ENCODE data around the gene ARID5B. TPM values are rescaled to one million over a fixed set of nuclear protein-coding genes. Genes with fewer than 3 reads are reported as not detected.
"Not testable (repeated sequence)": the region's sequence is repeated elsewhere in the genome, so short reads cannot be mapped to it uniquely, and the experiment has no call there.

ARID5B gene
- total RNA-seq, 1 experiment from 2014 or later: 1.3 TPM

- Histone ChIP-seq H3K36me3 (ENCODE audit: insufficient read depth, low read length) (no peaks in the 10 kb centered on the region), H3K27ac (ENCODE audit: low read length) (no peak overlapping the region), H3K9ac (ENCODE audit: low read length) (no peak overlapping the region), H3K9me2 (replicated peaks; ENCODE audit: insufficient read depth, low read length) (no peaks in the 10 kb centered on the region), H3K4me1 (ENCODE audit: low read length) (peaks cover 13% of the 10 kb centered on the region), H3K4me3 (ENCODE audit: low read length) (no peak overlapping the region), H2AFZ (ENCODE audit: low read length) (no peak overlapping the region), H3K9me3 (ENCODE audit: low read length) (no peaks in the 10 kb centered on the region), H3K4me2 (ENCODE audit: low read depth, low read length, poor library complexity, severe bottlenecking) (no peak overlapping the region), H4K20me1 (ENCODE audit: insufficient read depth, low read depth, low read length) (no peaks in the 10 kb centered on the region), H3K27me3 (ENCODE audit: low read length) (no peaks in the 10 kb centered on the region), H3K79me2 (ENCODE audit: low read length) (no peaks in the 10 kb centered on the region)
- DNase-seq: no peak
Measured at GRCh38 chr10:62025134-62025794, 123.8 kb downstream of the ARID5B start.

DNA sequence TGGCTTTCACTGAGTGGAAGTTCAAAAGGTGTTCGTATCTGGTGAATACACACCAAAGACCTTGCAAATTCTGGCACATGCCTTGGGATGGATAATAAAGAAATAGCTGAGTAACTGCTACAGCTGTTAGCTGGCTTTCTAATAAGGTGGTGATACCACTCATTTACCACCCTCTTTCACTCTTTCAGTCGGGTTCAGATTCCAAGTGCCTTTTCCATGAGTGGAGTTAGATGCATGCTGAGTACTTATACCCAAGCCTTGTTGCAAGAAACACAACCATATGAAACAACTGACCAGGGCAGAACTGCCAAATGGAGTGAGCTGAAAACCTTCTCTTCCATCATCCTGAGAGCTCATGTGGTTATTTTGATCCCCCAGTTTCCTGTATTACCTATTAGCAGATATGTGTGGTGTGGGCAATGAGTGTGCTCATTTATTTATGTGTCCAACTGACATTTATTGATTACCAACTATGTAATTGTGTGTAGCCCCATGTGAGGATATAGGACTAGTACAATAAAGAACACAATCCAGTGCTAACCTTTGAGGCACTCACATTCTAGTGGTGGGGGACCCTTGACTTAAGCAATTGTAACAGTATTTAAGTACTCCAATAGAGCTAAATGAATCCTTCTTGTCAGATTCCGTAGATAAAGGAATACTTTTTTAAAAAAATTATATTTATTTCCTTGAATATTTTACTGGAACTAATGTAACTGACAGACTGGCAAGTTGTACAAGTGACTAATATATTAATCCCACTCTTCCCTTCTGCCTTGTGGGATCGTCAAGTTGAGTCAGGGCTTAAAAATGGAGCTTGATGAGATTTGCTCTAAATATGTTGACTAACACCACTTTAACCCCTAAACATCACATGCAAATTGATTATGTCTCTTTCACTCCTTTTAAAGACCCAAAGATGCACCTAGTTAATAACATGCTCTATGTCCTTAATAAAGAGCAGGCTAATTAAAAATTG is 124.7 kb downstream of the ARID5B start:
- Histone ChIP-seq H3K9ac (ENCODE audit: low read length) (no peak overlapping the region), H3K4me3 (ENCODE audit: low read length) (no peak overlapping the region), H3K27me3 (ENCODE audit: low read length) (no peaks in the 10 kb centered on the region), H3K4me1 (ENCODE audit: low read length) (peaks cover 8% of the 10 kb centered on the region; the same call in 1 of the 2 replicates), H3K9me2 (replicated peaks; ENCODE audit: insufficient read depth, low read length) (no peaks in the 10 kb centered on the region), H4K20me1 (ENCODE audit: insufficient read depth, low read depth, low read length) (no peaks in the 10 kb centered on the region), H3K79me2 (ENCODE audit: low read length) (no peaks in the 10 kb centered on the region), H3K27ac (ENCODE audit: low read length) (no peak overlapping the region), H2AFZ (ENCODE audit: low read length) (no peak overlapping the region), H3K9me3 (ENCODE audit: low read length) (no peaks in the 10 kb centered on the region), H3K36me3 (ENCODE audit: insufficient read depth, low read length) (no peaks in the 10 kb centered on the region), H3K4me2 (ENCODE audit: low read depth, low read length, poor library complexity, severe bottlenecking) (no peak overlapping the region)
- no peak for DNase-seq

DNA sequence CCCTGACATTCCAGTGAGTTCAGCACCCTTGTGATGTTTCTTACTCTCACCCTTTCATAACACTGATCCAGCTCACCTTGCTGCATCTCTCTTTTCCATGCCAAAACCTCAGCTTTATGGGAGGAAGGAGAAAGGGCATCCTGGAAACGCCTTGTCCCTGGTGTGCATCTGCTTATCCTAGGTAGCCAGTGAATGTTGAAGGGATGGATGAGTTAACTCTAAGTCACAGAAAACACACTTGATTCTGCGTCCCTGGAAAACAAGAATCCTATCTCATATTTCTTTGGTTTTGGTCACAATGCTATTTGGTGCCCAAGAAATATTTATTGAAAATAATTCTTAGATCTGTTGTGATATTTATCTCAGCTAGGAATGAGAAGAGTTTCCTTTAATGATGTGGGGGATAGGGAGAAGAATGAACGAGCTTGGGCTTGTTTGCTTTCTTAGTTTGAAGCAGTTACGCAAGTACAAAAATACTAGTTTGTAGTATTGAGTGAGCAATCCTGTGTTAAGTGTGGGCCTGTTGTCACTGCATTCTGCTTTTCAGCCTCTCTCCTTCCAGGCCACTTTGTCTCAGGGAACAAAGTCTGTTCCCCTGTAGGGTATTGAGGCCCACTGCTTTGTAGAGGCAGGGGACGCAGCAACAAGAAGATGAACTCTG is 126.5 kb downstream of the ARID5B start:
- no peak overlapping the region for H3K9ac ChIP-seq (ENCODE audit: low read length)
- no peaks in the 10 kb centered on the region for H3K9me2 ChIP-seq (replicated peaks; ENCODE audit: insufficient read depth, low read length)
- no peaks in the 10 kb centered on the region for H3K79me2 ChIP-seq (ENCODE audit: low read length)
- no peaks in the 10 kb centered on the region for H3K27me3 ChIP-seq (ENCODE audit: low read length)
- H3K27ac ChIP-seq (ENCODE audit: low read length): no peak overlapping the region
- no peak overlapping the region for H3K4me2 ChIP-seq (ENCODE audit: low read depth, low read length, poor library complexity, severe bottlenecking)
- H3K4me1 ChIP-seq (ENCODE audit: low read length): peaks cover 4% of the 10 kb centered on the region; the same call in 1 of the 2 replicates
- H3K36me3 ChIP-seq (ENCODE audit: insufficient read depth, low read length): no peaks in the 10 kb centered on the region
- H3K4me3 ChIP-seq (ENCODE audit: low read length): no peak overlapping the region
- H3K9me3 ChIP-seq (ENCODE audit: low read length): no peaks in the 10 kb centered on the region
- no peak overlapping the region for H2AFZ ChIP-seq (ENCODE audit: low read length)
- H4K20me1 ChIP-seq (ENCODE audit: insufficient read depth, low read depth, low read length): no peaks in the 10 kb centered on the region
- no peak for DNase-seq

GRCh38 chr10:62028502-62028842 is 127.0 kb downstream of the ARID5B start:
- not testable (repeated sequence) for H3K9me2 ChIP-seq (replicated peaks; ENCODE audit: insufficient read depth, low read length); H4K20me1 ChIP-seq (ENCODE audit: insufficient read depth, low read depth, low read length); H3K36me3 ChIP-seq (ENCODE audit: insufficient read depth, low read length); H3K9me3 ChIP-seq (ENCODE audit: low read length); H3K79me2 ChIP-seq (ENCODE audit: low read length); H3K4me2 ChIP-seq (ENCODE audit: low read depth, low read length, poor library complexity, severe bottlenecking); H2AFZ ChIP-seq (ENCODE audit: low read length); DNase-seq; H3K27me3 ChIP-seq (ENCODE audit: low read length); H3K4me1 ChIP-seq (ENCODE audit: low read length); H3K4me3 ChIP-seq (ENCODE audit: low read length); H3K27ac ChIP-seq (ENCODE audit: low read length); H3K9ac ChIP-seq (ENCODE audit: low read length)

GRCh38 chr10:62029401-62029800 is 127.9 kb downstream of the ARID5B start:
- H3K4me2 ChIP-seq (ENCODE audit: low read depth, low read length, poor library complexity, severe bottlenecking): no peak overlapping the region
- no peaks in the 10 kb centered on the region for H3K79me2 ChIP-seq (ENCODE audit: low read length)
- H3K9ac ChIP-seq (ENCODE audit: low read length): no peak overlapping the region
- no peak overlapping the region for H2AFZ ChIP-seq (ENCODE audit: low read length)
- H3K36me3 ChIP-seq (ENCODE audit: insufficient read depth, low read length): no peaks in the 10 kb centered on the region
- no peaks in the 10 kb centered on the region for H3K4me1 ChIP-seq (ENCODE audit: low read length)
- H3K9me2 ChIP-seq (replicated peaks; ENCODE audit: insufficient read depth, low read length): no peaks in the 10 kb centered on the region
- H3K27me3 ChIP-seq (ENCODE audit: low read length): no peaks in the 10 kb centered on the region
- no peak overlapping the region for H3K4me3 ChIP-seq (ENCODE audit: low read length)
- no peaks in the 10 kb centered on the region for H3K9me3 ChIP-seq (ENCODE audit: low read length)
- H4K20me1 ChIP-seq (ENCODE audit: insufficient read depth, low read depth, low read length): no peaks in the 10 kb centered on the region
- DNase-seq: no peak
- no peak overlapping the region for H3K27ac ChIP-seq (ENCODE audit: low read length)

DNA sequence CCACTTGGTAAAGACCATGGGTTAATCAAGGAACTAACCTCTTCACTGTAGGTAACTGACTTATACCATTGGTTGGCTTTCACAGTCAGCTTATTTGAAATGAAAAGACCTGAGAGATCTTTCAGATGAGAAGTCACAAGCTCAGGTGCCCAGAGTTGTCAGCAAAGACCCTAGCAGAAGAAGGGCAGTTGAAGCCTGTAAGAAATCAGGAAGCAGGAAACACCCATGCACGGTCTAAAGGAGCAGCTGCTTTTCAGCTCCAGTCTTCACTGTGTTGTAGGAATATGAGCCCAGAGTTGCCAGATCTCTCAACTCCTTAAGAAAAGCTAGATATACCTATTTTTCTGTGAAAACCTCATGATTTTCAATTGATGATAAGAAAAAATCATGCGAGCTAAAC is 130.0 kb downstream of the ARID5B start:
- Histone ChIP-seq H3K36me3 (ENCODE audit: insufficient read depth, low read length) (no peaks in the 10 kb centered on the region), H2AFZ (ENCODE audit: low read length) (no peak overlapping the region), H3K9ac (ENCODE audit: low read length) (no peak overlapping the region), H3K79me2 (ENCODE audit: low read length) (no peaks in the 10 kb centered on the region), H3K4me3 (ENCODE audit: low read length) (no peak overlapping the region), H3K4me2 (ENCODE audit: low read depth, low read length, poor library complexity, severe bottlenecking) (no peak overlapping the region), H3K27ac (ENCODE audit: low read length) (no peak overlapping the region), H4K20me1 (ENCODE audit: insufficient read depth, low read depth, low read length) (no peaks in the 10 kb centered on the region), H3K9me2 (replicated peaks; ENCODE audit: insufficient read depth, low read length) (no peaks in the 10 kb centered on the region), H3K27me3 (ENCODE audit: low read length) (no peaks in the 10 kb centered on the region), H3K4me1 (ENCODE audit: low read length) (no peaks in the 10 kb centered on the region), H3K9me3 (ENCODE audit: low read length) (no peaks in the 10 kb centered on the region)
- no peak for DNase-seq

DNA sequence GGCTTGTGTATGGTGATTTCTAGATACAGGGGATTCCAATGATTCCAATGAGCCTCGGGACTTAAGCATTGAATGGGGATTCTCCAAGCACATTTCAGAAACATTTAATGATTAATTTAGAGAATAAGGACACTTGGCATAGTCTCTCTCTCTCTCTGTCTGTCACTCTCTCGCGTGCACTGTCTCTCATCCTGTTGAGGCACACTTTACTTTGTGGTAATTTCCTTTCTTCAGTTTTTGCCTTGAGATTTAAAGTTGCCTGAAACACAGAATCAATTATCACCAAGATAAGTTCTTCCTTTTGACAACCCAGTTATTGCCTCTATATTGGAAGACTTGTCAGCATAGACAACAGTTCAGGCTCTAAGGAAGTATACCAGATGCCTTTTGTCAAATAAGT is 131.6 kb downstream of the ARID5B start:
- Histone ChIP-seq H3K9ac (ENCODE audit: low read length) (no peak overlapping the region), H3K9me2 (replicated peaks; ENCODE audit: insufficient read depth, low read length) (no peaks in the 10 kb centered on the region), H2AFZ (ENCODE audit: low read length) (no peak overlapping the region), H4K20me1 (ENCODE audit: insufficient read depth, low read depth, low read length) (no peaks in the 10 kb centered on the region), H3K4me2 (ENCODE audit: low read depth, low read length, poor library complexity, severe bottlenecking) (no peak overlapping the region), H3K9me3 (ENCODE audit: low read length) (no peaks in the 10 kb centered on the region), H3K4me3 (ENCODE audit: low read length) (no peak overlapping the region), H3K27ac (ENCODE audit: low read length) (no peak overlapping the region), H3K27me3 (ENCODE audit: low read length) (no peaks in the 10 kb centered on the region), H3K79me2 (ENCODE audit: low read length) (no peaks in the 10 kb centered on the region), H3K36me3 (ENCODE audit: insufficient read depth, low read length) (no peaks in the 10 kb centered on the region), H3K4me1 (ENCODE audit: low read length) (0 out of 2 replicates have a peak, but pooled peaks cover 2% of the 10 kb centered on the region)
- no peak for DNase-seq

GRCh38 chr10:62034096-62034640 is 132.7 kb downstream of the ARID5B start:
- no peak overlapping the region for H3K27ac ChIP-seq (ENCODE audit: low read length)
- H3K36me3 ChIP-seq (ENCODE audit: insufficient read depth, low read length): no peaks in the 10 kb centered on the region
- H3K9ac ChIP-seq (ENCODE audit: low read length): no peak overlapping the region
- H3K4me1 ChIP-seq (ENCODE audit: low read length): peaks cover 12% of the 10 kb centered on the region
- H3K9me2 ChIP-seq (replicated peaks; ENCODE audit: insufficient read depth, low read length): no peaks in the 10 kb centered on the region
- no peaks in the 10 kb centered on the region for H3K9me3 ChIP-seq (ENCODE audit: low read length)
- no peak overlapping the region for H3K4me2 ChIP-seq (ENCODE audit: low read depth, low read length, poor library complexity, severe bottlenecking)
- no peak for DNase-seq
- H3K4me3 ChIP-seq (ENCODE audit: low read length): no peak overlapping the region
- H2AFZ ChIP-seq (ENCODE audit: low read length): no peak overlapping the region
- H3K27me3 ChIP-seq (ENCODE audit: low read length): no peaks in the 10 kb centered on the region
- no peaks in the 10 kb centered on the region for H4K20me1 ChIP-seq (ENCODE audit: insufficient read depth, low read depth, low read length)
- H3K79me2 ChIP-seq (ENCODE audit: low read length): no peaks in the 10 kb centered on the region

All from Karpas-422 (cell line).